ENCODE data around the gene TRIM66.

- TF ChIP-seq EZH2 (IDR thresholded peaks at IDR 0.05) = no peak
- TF ChIP-seq POLR2AphosphoS5 (IDR thresholded peaks at IDR 0.05; ENCODE audit: borderline replicate concordance, low read depth, low read length) = no peak
- no peak for TF ChIP-seq FOXP2 (optimal IDR thresholded peaks at IDR 0.05; ENCODE audit: control extremely low read depth, extremely low read length, insufficient read depth)
These were observed 80.9 kb downstream of the TRIM66 start for GRCh38 chr11:8601376-8602133.
